ENCODE measurements around the gene TLCD2. TPM values are rescaled to one million over a fixed set of nuclear protein-coding genes. Genes with fewer than 3 reads are reported as not detected.
"Not testable (repeated sequence)": the region's sequence is repeated elsewhere in the genome, so short reads cannot be mapped to it uniquely, and the experiment has no call there.

The TLCD2 gene
- total and polyA plus RNA-seq, 2 experiments from 2014 or later = 0.70 to 1.4 TPM

- TF ChIP-seq ZNF462 (CRISPR knock-in tag; IDR thresholded peaks at IDR 0.05) (no peak), CTCF (conservative IDR thresholded peaks at IDR 0.05; ENCODE audit: low read depth in 2 of 2) (no peak)
These were observed 14.2 kb upstream of the TLCD2 start, which contains the start of gene WDR81 (continued) for GRCh38 chr17:1724351-1724868.

- not testable (repeated sequence) for H2AFZ ChIP-seq; H3K9me3 Mint-ChIP-seq; H3K4me2 ChIP-seq; H3K27ac Mint-ChIP-seq; H3K9me2 ChIP-seq (ENCODE audit: insufficient read depth); DNase-seq (ENCODE audit: low spot score); H3K27ac ChIP-seq (ENCODE audit: low read depth); H3K79me2 ChIP-seq (replicated peaks; ENCODE audit: insufficient read depth); H3K36me3 ChIP-seq (ENCODE audit: insufficient read depth); H4K20me1 ChIP-seq (replicated peaks; ENCODE audit: insufficient read depth); H3K27me3 ChIP-seq (ENCODE audit: insufficient read depth); H3K4me1 Mint-ChIP-seq; H3K4me1 ChIP-seq (ENCODE audit: insufficient read depth); H3K4me3 Mint-ChIP-seq; H3F3A ChIP-seq (replicated peaks; ENCODE audit: low read depth); H3K4me3 ChIP-seq; H3K36me3 Mint-ChIP-seq (ENCODE audit: low read depth); ATAC-seq
- peaks cover 35% of the 10 kb centered on the region for H3K27me3 Mint-ChIP-seq (ENCODE audit: insufficient read depth, low read depth, poor library complexity)
These were observed 11.8 kb upstream of the TLCD2 start for GRCh38 chr17:1722022-1722421.

Measured in GM23338 (cell line).